HEK293 (cell line): ENCODE results near the gene CMIP.

ENCODE experiments used
- KLF16 ChIP-seq: fragments of 450-650 bp; formaldehyde crosslinking; IDR thresholded peaks from 2 replicates; pipeline ENCODE4 v1.5.1; 2017; ENCODE audit warnings: missing biosample characterization, missing genetic modification characterization
- ZNF23 ChIP-seq: fragments of 450-650 bp; formaldehyde crosslinking; IDR thresholded peaks from 2 replicates; pipeline ENCODE4 v1.5.1; 2016; ENCODE audit warnings: missing biosample characterization, missing genetic modification characterization, borderline replicate concordance
- ZNF416 ChIP-seq: fragments of 450-650 bp; formaldehyde crosslinking; IDR thresholded peaks from 2 replicates; pipeline ENCODE4 v1.5.1; 2016; ENCODE audit warnings: missing biosample characterization, missing genetic modification characterization
- ZNF514 ChIP-seq: fragments of 450-650 bp; formaldehyde crosslinking; IDR thresholded peaks from 2 replicates; pipeline ENCODE4 v1.5.1; 2016; ENCODE audit warnings: missing biosample characterization, missing genetic modification characterization
- ZNF530 ChIP-seq: fragments of 450-650 bp; formaldehyde crosslinking; IDR thresholded peaks from 2 replicates; pipeline ENCODE4 v1.5.1; 2016; ENCODE audit warnings: low read depth, missing biosample characterization, missing genetic modification characterization
- ZNF560 ChIP-seq: fragments of 450-650 bp; formaldehyde crosslinking; IDR thresholded peaks from 2 replicates; pipeline ENCODE4 v1.5.1; 2017; ENCODE audit warnings: missing biosample characterization, missing genetic modification characterization, borderline replicate concordance
- ZNF660 ChIP-seq: fragments of 450-650 bp; IDR thresholded peaks from 2 replicates; pipeline ENCODE4 v1.5.1; 2018; ENCODE audit warnings: missing biosample characterization, mild to moderate bottlenecking, missing genetic modification characterization
- ZNF776 ChIP-seq: fragments of 450-650 bp; formaldehyde crosslinking; IDR thresholded peaks from 2 replicates; pipeline ENCODE4 v1.5.0; 2017; ENCODE audit warnings: missing biosample characterization, missing genetic modification characterization, borderline replicate concordance
- ZSCAN18 ChIP-seq: fragments of 450-650 bp; formaldehyde crosslinking; IDR thresholded peaks from 2 replicates; pipeline ENCODE4 v1.5.1; 2016; ENCODE audit warnings: missing biosample characterization, missing genetic modification characterization
- TF ChIP-seq, protein P1 (sequence below): fragments of 450-650 bp; formaldehyde crosslinking; IDR thresholded peaks from 2 replicates; pipeline ENCODE4 v1.5.1; 2016; ENCODE audit warnings: missing biosample characterization, missing genetic modification characterization

GRCh38 chr16:81464279-81464678 is 19.7 kb downstream of the CMIP start:
- TF ChIP-seq, protein P1, sequence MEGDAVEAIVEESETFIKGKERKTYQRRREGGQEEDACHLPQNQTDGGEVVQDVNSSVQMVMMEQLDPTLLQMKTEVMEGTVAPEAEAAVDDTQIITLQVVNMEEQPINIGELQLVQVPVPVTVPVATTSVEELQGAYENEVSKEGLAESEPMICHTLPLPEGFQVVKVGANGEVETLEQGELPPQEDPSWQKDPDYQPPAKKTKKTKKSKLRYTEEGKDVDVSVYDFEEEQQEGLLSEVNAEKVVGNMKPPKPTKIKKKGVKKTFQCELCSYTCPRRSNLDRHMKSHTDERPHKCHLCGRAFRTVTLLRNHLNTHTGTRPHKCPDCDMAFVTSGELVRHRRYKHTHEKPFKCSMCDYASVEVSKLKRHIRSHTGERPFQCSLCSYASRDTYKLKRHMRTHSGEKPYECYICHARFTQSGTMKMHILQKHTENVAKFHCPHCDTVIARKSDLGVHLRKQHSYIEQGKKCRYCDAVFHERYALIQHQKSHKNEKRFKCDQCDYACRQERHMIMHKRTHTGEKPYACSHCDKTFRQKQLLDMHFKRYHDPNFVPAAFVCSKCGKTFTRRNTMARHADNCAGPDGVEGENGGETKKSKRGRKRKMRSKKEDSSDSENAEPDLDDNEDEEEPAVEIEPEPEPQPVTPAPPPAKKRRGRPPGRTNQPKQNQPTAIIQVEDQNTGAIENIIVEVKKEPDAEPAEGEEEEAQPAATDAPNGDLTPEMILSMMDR (tag by site-specific recombination): no peak
- no peak for TF ChIP-seq ZNF776 (tag by site-specific recombination)
- TF ChIP-seq ZNF416: no peak
- no peak for TF ChIP-seq KLF16 (tag by site-specific recombination)
- TF ChIP-seq ZNF530 (tag by site-specific recombination): no peak
- TF ChIP-seq ZNF560 (tag by site-specific recombination): no peak
- no peak for TF ChIP-seq ZSCAN18
- TF ChIP-seq ZNF514 (tag by site-specific recombination): no peak
- no peak for TF ChIP-seq ZNF23 (tag by site-specific recombination)
- no peak for TF ChIP-seq ZNF660
